CD4-positive, alpha-beta T cell treated with Interleukin-17A for 4 hours (primary cell): ENCODE data around the gene POLR1A.
"Not testable (repeated sequence)": the region's sequence is repeated elsewhere in the genome, so short reads cannot be mapped to it uniquely, and the experiment has no call there.

Experiments used
- DNase-seq: peaks from one replicate; pipeline ENCODE4 v3.0.0-alpha.2; 2020; ENCODE audit warnings: mixed read lengths

The POLR1A gene

DNA sequence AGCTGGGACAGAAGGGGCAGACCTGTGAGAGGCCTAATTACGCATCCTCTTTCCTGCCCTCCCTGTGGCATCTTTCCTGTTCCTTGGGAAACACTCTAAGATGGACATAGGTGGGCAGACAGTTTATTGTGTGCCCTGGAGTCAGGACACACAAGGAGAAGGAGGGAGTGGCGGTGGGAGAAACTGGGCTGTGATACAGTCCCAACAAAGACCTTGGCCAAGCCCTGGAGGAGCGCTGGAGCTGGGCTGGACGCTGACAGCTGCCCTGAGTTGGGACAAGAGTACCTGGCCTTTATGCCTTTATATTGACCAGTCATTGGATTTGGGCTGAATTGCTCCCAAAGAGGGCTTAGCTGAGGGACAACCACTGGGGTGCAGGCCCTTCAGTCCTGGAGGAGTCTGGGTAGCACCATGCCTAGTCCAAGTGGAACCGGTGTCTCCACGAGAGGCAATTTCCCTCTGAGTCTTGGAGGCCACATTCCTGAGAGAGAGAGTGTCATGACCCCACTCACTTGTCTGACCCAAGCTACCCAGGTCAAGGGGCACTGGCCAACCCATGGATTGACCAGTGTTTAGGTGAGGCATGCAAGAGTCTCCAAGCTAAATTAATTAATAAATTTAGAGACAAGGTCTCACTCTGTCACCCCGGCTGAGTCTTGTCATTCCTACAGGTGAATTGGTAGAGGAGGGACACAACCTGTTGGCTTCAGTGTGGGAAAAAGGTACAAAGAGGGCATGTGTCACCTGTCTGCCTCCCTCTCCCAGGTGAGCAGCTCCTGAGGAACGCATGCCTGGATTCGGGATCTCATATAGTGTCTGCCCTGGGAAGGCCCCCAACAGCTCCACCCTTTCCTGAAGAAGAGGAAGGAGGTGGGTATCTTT, 109.8 kb downstream of the POLR1A start:
- DNase-seq = no peak

GRCh38 chr2:85994897-85995647, 110.6 kb downstream of the POLR1A start:
- no peak for DNase-seq

GRCh38 chr2:85994421-85994777, 111.3 kb downstream of the POLR1A start:
- DNase-seq = no peak

- DNase-seq = no peak
Measured at GRCh38 chr2:85992611-85993010, 113.1 kb downstream of the POLR1A start.

DNA sequence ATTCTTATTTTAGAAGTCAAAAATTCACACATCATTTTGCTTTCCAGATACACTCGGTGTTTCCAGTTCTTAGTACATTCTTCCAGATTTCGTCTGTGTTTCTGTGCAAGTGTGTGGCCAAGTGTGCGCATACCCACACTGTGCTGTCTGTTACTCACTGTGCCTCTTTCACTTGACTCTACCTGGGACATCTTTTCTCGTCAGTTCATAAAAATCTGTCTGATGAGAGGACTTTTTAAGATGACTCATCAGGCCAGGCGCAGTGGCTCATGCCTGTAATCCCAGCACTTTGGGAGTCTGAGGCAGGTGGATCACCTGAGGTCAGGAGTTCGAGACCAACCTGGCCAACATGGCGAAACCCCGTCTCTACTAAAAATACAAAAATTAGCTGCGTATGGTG, 113.6 kb downstream of the POLR1A start:
- not testable (repeated sequence) for DNase-seq

DNA sequence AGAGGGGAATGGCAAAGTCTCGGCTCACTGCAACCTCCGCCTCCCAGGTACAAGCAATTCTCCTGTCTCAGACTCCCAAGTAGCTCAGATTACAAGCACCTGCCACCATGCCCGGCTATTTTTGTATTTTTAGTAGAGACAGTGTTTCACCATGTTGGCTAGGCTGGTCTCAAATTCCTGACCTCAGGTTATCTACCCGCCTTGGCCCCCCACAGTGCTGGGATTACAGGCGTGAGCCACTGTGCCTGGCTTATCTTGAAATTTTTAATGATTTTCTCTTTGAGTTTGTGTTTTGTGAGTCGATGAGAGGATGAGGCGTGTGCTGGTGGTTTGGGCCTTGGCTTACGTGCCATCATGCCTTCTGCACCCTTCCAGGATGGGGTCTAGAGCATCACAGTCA, 115.6 kb downstream of the POLR1A start:
- DNase-seq = no peak

DNA sequence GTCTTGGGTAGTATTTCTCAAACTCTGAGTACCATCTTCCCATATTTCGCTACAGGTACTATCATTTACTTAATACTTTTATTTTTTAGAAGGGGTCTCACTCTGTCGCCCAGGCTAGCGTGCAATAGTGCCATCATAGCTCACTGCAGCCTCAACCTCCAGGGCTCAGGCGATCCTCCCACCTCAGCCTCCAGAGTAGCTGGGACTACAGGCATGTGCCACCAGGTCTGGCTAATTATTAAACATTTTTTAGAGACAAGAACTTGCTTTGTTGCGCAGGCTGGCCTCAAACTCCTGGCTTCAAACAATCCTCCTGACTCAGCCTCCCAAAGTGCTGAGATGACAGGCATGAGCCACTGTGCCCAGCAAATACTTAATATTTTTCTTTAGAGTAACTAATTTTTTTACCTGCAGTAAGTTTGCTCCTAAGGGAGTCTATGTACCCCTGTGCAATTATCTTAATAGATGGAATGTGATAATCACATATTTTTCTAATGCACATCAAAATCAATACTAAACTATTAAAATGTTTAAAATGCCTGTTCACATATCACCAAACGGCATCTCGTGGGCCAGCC, 116.3 kb downstream of the POLR1A start:
- DNase-seq = no peak

- no peak for DNase-seq
Measured at GRCh38 chr2:85988914-85989270, 116.8 kb downstream of the POLR1A start.

- DNase-seq = no peak
Measured at GRCh38 chr2:85988175-85988913, 117.3 kb downstream of the POLR1A start.

- DNase-seq = no peak
Measured at GRCh38 chr2:85987266-85988174, 118.2 kb downstream of the POLR1A start.

DNA sequence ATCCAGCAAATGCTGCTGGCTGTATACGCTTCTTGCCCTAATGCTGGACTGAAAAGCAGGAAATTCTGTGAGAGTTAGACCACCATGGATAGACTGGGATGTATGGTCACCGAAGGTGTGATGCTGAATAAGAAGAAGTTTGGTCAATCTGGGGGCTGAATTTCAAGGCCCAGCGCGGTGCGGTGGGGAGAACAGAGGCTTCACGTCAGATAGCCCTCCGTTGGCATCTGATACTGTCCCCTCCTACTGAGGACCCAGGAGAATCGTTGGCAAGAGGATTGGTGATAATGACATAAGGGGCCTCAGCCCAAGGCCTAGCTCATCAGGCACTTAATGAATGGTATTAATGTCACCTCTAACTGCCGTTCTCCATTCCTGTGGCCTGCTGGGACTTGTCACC, 119.6 kb downstream of the POLR1A start:
- DNase-seq = no peak

- no peak for DNase-seq
Measured at GRCh38 chr2:85984788-85985187, 120.9 kb downstream of the POLR1A start.

GRCh38 chr2:85983766-85984165, 121.9 kb downstream of the POLR1A start:
- no peak for DNase-seq

- no peak for DNase-seq
Measured at GRCh38 chr2:85981579-85982247, 124.0 kb downstream of the POLR1A start.

GRCh38 chr2:85978883-85979780, 126.6 kb downstream of the POLR1A start:
- no peak for DNase-seq

GRCh38 chr2:85976106-85976920, 129.4 kb downstream of the POLR1A start:
- no peak for DNase-seq

- DNase-seq = no peak
Measured at GRCh38 chr2:85975581-85975980, 130.1 kb downstream of the POLR1A start.

GRCh38 chr2:85974390-85974789, 131.3 kb downstream of the POLR1A start:
- no peak for DNase-seq

GRCh38 chr2:85972355-85972754, 133.3 kb downstream of the POLR1A start:
- DNase-seq = no peak

DNA sequence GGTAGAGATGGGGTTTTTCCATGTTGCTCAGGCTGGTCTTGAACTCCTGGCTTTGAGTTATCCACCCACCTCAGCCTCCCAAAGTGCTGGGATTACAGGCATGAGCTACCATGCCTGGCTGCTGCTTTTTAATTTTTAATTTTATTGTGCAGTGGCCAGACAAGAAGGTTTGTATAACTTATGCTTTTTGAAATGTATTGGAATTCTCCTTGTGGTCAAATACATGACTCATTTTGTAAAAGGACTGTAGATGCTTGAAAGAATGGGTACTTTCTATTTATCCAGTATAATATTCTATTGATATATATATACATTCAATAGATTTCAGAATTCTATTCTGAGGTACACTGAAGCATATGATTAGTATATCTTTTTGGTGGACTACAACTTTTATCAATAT, 134.3 kb downstream of the POLR1A start:
- no peak for DNase-seq
